HG03432 (cell line): ENCODE results near the gene PTPRQ.
"Not testable (repeated sequence)": the region's sequence is repeated elsewhere in the genome, so short reads cannot be mapped to it uniquely, and the experiment has no call there.

Source experiments
- ATAC-seq: cut with Tn5 transposase; IDR thresholded peaks from one replicate; pipeline ENCODE4 v1.9.1; 2021; ENCODE audit warnings: mild to moderate bottlenecking, moderate library complexity; ENCODE audit not compliant: unreplicated experiment

Gene PTPRQ, protein sequence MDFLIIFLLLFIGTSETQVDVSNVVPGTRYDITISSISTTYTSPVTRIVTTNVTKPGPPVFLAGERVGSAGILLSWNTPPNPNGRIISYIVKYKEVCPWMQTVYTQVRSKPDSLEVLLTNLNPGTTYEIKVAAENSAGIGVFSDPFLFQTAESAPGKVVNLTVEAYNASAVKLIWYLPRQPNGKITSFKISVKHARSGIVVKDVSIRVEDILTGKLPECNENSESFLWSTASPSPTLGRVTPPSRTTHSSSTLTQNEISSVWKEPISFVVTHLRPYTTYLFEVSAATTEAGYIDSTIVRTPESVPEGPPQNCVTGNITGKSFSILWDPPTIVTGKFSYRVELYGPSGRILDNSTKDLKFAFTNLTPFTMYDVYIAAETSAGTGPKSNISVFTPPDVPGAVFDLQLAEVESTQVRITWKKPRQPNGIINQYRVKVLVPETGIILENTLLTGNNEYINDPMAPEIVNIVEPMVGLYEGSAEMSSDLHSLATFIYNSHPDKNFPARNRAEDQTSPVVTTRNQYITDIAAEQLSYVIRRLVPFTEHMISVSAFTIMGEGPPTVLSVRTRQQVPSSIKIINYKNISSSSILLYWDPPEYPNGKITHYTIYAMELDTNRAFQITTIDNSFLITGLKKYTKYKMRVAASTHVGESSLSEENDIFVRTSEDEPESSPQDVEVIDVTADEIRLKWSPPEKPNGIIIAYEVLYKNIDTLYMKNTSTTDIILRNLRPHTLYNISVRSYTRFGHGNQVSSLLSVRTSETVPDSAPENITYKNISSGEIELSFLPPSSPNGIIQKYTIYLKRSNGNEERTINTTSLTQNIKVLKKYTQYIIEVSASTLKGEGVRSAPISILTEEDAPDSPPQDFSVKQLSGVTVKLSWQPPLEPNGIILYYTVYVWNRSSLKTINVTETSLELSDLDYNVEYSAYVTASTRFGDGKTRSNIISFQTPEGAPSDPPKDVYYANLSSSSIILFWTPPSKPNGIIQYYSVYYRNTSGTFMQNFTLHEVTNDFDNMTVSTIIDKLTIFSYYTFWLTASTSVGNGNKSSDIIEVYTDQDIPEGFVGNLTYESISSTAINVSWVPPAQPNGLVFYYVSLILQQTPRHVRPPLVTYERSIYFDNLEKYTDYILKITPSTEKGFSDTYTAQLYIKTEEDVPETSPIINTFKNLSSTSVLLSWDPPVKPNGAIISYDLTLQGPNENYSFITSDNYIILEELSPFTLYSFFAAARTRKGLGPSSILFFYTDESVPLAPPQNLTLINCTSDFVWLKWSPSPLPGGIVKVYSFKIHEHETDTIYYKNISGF (N-terminal part only)

GRCh38 chr12:80443974-80444666 is at the start of gene PTPRQ:
TSS of gene PTPRQ (plus strand) at chr12:80444235. CDS start at chr12:80444346, 111 bp downstream.
- no peak for ATAC-seq

GRCh38 chr12:80400571-80400991 is 43.5 kb upstream of the PTPRQ start:
- ATAC-seq = no peak

- no peak for ATAC-seq
Observed at GRCh38 chr12:80401191-80401590, 42.8 kb upstream of the PTPRQ start.

DNA sequence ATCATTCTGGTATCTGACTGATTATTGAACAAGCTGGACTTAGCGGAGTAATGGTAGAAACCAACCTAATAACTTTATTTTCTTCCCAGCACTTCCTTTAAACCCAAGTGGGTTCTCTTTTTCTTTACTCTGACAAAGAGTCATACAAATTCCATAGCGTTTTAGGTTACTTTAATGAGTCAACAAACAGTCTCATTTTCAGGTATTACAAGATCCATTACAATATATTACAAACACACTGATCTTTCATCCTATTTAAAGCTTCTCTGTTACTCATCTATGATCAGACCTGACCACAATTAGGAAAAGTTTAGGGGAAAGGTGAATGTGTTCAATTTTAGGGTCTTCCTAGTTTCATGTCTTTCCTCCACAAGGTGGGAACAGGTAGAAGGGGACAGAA is 39.4 kb upstream of the PTPRQ start:
- no peak for ATAC-seq

DNA sequence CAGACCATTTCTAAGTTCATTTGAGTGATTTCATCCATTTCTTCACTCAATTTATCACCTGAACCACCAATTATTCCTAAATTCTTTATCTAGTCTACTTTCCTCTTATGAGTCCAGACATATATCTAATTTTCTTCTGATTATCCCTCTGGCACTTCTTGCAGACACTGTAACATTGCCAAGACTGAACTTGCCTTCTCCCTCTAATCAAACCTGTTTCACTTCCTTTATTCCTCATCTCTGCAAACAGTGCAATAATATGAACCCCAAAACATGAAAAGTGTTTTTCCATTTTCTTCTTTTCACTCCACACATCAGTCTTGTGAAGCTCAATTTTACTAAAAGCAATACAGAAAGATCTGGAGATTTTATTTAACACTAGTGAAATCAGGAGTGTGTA is 37.8 kb upstream of the PTPRQ start:
- ATAC-seq = no peak

GRCh38 chr12:80411787-80412186 is 32.2 kb upstream of the PTPRQ start:
- ATAC-seq = peak; percentile 53

GRCh38 chr12:80412343-80412953 is 31.6 kb upstream of the PTPRQ start:
- peak; percentile 77 for ATAC-seq

- no peak for ATAC-seq
Observed at GRCh38 chr12:80413462-80413861, 30.6 kb upstream of the PTPRQ start.

DNA sequence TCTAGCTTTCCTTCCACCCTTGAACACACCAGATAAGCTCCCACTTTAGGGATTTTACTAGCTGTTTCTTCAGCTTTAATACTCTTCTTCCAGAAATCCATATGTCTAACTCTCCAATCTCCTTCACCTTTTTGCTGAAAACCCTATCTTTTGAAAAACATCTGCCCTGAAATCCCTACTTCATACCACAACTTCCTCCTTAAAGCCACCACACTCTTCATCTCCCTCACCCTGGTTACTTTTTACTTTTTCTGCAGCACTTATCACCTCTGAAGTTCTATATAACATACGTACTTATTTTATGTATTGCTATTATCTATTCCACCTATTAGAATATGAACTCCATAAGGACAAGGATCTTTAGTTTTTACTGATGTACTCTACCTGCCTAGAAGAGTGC is 28.6 kb upstream of the PTPRQ start:
- no peak for ATAC-seq

DNA sequence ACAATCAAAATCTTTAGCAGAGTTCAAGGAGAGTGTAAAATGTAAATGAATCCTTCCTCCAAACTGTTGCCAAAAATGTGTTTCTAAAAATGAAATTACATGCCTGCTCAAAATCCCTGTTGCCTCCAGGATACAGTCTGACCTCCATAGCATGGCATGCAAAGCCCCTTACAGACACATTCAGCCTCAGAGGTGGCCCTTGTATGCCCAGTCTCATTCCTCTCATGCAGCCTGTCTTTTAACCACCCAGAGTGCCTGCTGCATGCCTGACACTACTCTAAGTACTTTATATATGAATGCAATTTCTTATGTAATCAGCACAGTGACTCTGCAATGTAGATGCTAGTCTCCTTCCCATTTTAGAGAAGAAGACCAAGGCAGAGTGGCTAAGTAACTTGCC is 24.4 kb upstream of the PTPRQ start:
- no peak for ATAC-seq

GRCh38 chr12:80420075-80420474 is 24.0 kb upstream of the PTPRQ start:
- no peak for ATAC-seq

- ATAC-seq = no peak
Observed at GRCh38 chr12:80422550-80422949, 21.5 kb upstream of the PTPRQ start.

DNA sequence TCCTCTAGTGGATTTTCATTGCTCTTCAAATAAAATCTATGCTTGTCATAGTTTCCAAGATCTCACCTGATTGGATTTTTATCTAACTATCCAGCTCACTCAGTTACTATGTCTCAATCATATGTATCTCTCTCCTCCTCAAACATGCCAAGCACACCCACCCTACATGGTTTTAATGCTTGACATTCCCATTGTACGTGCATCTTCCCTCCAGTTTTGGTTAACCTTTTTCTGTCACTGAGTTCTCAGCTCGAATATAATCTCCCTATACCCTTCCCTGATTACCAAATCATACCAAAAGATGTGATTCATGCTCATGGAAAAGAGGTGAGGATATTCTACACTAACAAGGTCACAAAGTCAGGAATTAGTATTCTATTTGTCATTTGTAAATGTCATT is 12.0 kb upstream of the PTPRQ start:
- no peak for ATAC-seq

DNA sequence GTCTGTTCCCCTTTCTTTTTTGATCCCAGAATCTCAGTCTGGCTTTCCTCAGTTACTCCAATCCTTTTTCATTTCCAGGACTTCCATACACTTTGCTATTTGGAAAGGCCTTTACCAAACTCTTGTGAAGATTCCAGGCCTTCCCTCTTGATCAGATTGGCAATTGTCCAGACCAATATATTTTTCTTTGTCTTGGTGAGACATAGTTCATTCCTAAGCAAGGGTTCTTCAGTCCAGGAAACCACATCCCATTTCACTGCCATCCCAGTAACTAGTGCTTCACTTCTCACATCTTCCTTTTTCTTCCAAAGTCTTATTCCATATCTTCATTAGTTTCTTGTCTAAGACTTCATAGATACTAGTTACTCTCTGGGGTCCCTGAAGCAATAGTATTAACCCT is 2.1 kb upstream of the PTPRQ start:
- no peak for ATAC-seq

- ATAC-seq = no peak
Observed at GRCh38 chr12:80442426-80443222, 1.4 kb upstream of the PTPRQ start.

- ATAC-seq = no peak
Observed at GRCh38 chr12:80445083-80445793, 1.2 kb downstream of the PTPRQ start.

DNA sequence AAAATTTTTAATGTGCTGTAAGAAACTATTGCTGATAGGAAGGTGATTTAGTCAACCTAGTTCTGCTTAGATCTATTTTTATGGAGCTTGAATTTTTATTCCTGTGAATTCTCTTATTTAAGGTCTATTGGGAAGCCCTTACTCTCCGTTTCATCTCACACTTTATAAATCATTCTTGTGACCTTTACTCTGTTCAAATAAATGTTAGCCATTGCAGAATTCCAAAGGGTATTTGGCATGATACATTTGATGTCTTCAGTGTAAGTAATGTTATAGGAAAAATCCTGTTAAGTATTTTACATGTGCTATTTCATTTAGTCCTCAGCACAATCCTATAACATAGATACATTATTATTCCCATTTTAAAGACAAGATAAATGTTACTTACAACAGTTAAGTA is 12.5 kb downstream of the PTPRQ start:
- ATAC-seq = no peak

GRCh38 chr12:80460972-80461371 is 16.9 kb downstream of the PTPRQ start:
- ATAC-seq = no peak

GRCh38 chr12:80461851-80462250 is 17.8 kb downstream of the PTPRQ start:
- ATAC-seq = not testable (repeated sequence)
